Activated CD8-positive, alpha-beta memory T cell treated with anti-CD3 and anti-CD28 coated beads, Interleukin-2, amount 10 ng/mL, durations not matched to agents 7 days and 5 days (primary cell): Measurements from ENCODE around the gene FRG2C. TPM values are rescaled to one million over a fixed set of nuclear protein-coding genes. Genes with fewer than 3 reads are reported as not detected.
"Not testable (repeated sequence)": the region's sequence is repeated elsewhere in the genome, so short reads cannot be mapped to it uniquely, and the experiment has no call there.

Experiments used
- ATAC-seq: fragments of 150-1000 bp; cut with Tn5 transposase; one replicate; pipeline ENCODE4 v1.10.0; 2021; ENCODE audit warnings: moderate library complexity
- CTCF ChIA-PET: fragments of 350-600 bp; sonication (Branson Sonifier 250); formaldehyde crosslinking; loops from one replicate; lab custom pipeline; 2021; ENCODE audit warnings: antibody characterized with exemption; lab: Charles Lee
- DNase-seq: peaks from one replicate; pipeline ENCODE4 v3.0.0-alpha.2; 2020
- H3K27ac Mint-ChIP-seq: one replicate; pipeline ENCODE4 v1.8.0; 2021; ENCODE audit warnings: mild to moderate bottlenecking, mixed read lengths
- H3K27me3 Mint-ChIP-seq: one replicate; pipeline ENCODE4 v1.8.0; 2021; ENCODE audit warnings: mixed read lengths
- H3K36me3 Mint-ChIP-seq: one replicate; pipeline ENCODE4 v1.8.0; 2021; ENCODE audit warnings: mild to moderate bottlenecking, mixed read lengths
- H3K4me1 Mint-ChIP-seq: one replicate; pipeline ENCODE4 v1.8.0; 2021; ENCODE audit warnings: mixed read lengths
- H3K4me3 Mint-ChIP-seq: one replicate; pipeline ENCODE4 v1.8.0; 2021; ENCODE audit warnings: mild to moderate bottlenecking, moderate library complexity, mixed read lengths
- H3K9me3 Mint-ChIP-seq: one replicate; pipeline ENCODE4 v1.8.0; 2022; ENCODE audit warnings: low read depth, mixed read lengths
- total RNA-seq, 2 experiments: library from RNA; stranded (reverse); gene quantifications; one replicate each; pipeline ENCODE4 v1.2.3, GENCODE V29; 2021

FRG2C gene
- total RNA-seq, 2 experiments from 2014 or later = not detected

DNA sequence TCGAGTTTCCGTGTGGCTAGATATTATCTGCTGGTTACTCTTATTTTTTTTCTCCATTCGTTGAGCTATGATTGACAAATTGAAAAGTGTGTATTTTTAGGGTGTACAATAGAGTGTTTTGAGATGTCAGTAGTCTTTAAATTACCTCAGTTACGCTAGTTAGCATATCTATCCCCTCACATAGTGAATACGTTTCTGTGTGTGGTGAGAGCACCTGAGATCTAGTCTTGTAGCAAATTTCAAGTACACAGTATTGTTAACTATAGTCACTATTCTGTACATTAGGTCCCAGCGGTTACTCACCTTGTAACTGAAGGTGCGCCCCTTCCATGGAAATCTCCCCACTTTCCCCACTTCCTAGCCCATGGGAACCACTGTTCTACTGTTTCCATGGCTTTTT is 8.2 kb upstream of the FRG2C start:
- H3K27ac Mint-ChIP-seq, H3K4me3 Mint-ChIP-seq, DNase-seq, H3K4me1 Mint-ChIP-seq, H3K9me3 Mint-ChIP-seq, ATAC-seq, CTCF ChIA-PET, H3K36me3 Mint-ChIP-seq: not testable (repeated sequence)
- H3K27me3 Mint-ChIP-seq = peaks cover 25% of the 10 kb centered on the region

DNA sequence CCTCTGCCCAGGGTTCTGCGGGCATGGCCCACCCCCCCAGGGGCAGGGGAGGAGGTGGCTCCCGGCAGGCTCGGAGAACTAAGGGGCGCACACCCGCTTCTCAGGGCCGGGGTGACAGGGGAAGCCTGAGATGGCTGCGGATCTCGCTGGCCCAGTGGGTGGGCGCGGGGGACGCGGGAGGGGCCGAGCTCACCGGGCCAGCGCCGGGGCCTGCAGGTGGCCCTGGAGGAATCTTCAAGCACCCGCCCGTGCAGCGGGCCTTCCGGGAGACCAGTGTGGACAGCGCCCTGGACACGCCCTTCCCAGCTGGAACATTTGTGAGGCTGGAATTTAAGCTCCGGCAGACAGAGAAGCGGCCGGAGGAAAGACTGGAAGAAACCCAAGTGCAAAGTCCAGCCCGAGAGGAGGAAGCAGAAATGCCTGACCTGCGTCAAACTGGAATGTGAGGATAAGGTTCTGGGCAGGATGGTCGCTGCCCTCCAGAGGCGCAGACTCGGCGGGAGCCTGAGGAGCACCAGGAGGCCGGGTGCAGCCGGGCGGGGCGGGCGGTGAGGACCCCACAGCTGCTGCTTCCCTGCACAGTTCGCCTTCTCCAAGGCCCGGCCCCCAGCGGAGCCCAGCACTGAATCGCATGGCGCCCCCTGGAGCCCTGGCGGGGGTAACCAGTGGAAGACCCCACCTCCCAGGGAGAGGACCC is 5.6 kb upstream of the FRG2C start:
- H3K4me1 Mint-ChIP-seq, H3K36me3 Mint-ChIP-seq, ATAC-seq, H3K9me3 Mint-ChIP-seq, H3K4me3 Mint-ChIP-seq, CTCF ChIA-PET, H3K27ac Mint-ChIP-seq, DNase-seq: not testable (repeated sequence)
- peaks cover 25% of the 10 kb centered on the region for H3K27me3 Mint-ChIP-seq

GRCh38 chr3:75659108-75659433 is 5.1 kb upstream of the FRG2C start:
- H3K36me3 Mint-ChIP-seq, CTCF ChIA-PET, H3K4me3 Mint-ChIP-seq, ATAC-seq, H3K27ac Mint-ChIP-seq, DNase-seq, H3K9me3 Mint-ChIP-seq, H3K4me1 Mint-ChIP-seq: not testable (repeated sequence)
- peaks cover 23% of the 10 kb centered on the region for H3K27me3 Mint-ChIP-seq

GRCh38 chr3:75665626-75666025 is 1.5 kb downstream of the FRG2C start:
- CTCF ChIA-PET, DNase-seq, H3K36me3 Mint-ChIP-seq, H3K27ac Mint-ChIP-seq, H3K4me1 Mint-ChIP-seq, ATAC-seq, H3K4me3 Mint-ChIP-seq: not testable (repeated sequence)
- Mint-ChIP-seq H3K27me3 (peaks cover 20% of the 10 kb centered on the region), H3K9me3 (peaks cover 12% of the 10 kb centered on the region)

- CTCF ChIA-PET, ATAC-seq, H3K27ac Mint-ChIP-seq, DNase-seq, H3K4me1 Mint-ChIP-seq, H3K4me3 Mint-ChIP-seq: not testable (repeated sequence)
- H3K36me3 Mint-ChIP-seq = peaks cover 14% of the 10 kb centered on the region
- peaks cover 39% of the 10 kb centered on the region for H3K27me3 Mint-ChIP-seq
- H3K9me3 Mint-ChIP-seq = peaks cover 13% of the 10 kb centered on the region
Measured at GRCh38 chr3:75667757-75668701, 3.9 kb downstream of the FRG2C start.

DNA sequence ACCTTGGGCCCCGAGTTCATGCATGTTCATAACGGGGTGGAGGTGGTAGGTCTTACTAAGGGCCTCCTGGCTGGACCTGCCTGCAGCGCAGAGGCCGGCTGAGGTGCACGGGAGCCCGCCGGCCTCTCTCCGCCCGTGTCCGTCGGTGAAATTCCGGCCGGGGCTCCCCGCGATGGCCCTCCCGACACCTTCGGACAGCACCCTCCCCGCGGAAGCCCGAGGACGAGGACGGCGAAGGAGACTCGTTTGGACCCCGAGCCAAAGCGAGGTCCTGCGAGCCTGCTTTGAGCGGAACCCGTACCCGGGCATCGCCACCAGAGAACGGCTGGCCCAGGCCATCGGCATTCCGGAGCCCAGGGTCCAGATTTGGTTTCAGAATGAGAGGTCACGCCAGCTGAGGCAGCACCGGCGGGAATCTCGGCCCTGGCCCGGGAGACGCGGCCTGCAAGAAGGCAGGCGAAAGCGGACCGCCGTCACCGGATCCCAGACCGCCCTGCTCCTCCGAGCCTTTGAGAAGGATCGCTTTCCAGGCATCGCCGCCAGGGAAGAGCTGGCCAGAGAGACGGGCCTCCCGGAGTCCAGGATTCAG is 4.7 kb downstream of the FRG2C start:
- peaks cover 14% of the 10 kb centered on the region for H3K36me3 Mint-ChIP-seq
- H3K4me3 Mint-ChIP-seq, H3K4me1 Mint-ChIP-seq, CTCF ChIA-PET, H3K27ac Mint-ChIP-seq: not testable (repeated sequence)
- peaks cover 15% of the 10 kb centered on the region for H3K9me3 Mint-ChIP-seq
- ATAC-seq = peak; percentile 39
- peaks cover 46% of the 10 kb centered on the region for H3K27me3 Mint-ChIP-seq
- DNase-seq = peak; percentile 71

DNA sequence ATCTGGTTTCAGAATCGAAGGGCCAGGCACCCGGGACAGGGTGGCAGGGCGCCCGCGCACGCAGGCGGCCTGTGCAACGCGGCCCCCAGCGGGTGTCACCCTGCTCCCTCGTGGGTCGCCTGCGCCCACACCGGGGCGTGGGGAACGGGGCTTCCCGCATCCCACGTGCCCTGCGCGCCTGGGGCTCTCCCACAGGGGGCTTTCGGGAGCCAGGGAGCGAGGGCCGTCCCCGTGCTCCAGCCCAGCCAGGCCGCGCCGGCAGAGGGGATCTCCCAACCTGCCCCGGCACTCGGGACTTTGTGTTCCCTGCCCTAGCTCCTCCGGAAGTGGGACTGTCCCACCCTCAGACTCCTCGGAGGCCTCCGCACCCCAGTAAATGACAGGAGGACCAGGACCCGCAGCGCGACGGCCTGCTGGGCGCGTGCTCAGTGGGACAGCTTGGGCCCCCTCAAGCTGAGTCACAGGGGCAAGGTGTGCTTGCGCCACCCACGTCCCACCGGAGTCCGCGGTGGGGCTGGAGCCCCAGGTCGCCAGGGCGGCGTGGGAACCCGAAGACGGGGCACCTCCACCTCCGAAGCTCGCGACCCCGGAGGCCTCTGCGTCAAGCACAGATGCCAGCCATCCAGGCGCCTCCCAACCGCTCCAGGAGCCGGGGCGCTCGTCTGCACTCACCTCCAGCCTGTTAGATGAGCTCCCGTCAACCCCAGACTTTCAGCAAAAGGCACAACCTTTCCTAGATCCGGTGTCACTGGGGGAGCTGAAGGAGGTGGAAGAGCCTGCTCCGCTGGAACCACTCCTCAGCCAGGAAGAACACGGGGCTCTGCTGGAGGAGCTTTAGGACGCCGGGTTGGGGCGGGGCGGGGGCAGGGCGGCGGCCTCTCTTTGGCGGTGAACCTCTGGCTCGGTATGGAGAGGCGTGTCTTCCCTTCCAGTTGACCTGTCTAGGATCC is 5.5 kb downstream of the FRG2C start:
- peak; percentile 51 for ATAC-seq
- peaks cover 13% of the 10 kb centered on the region for H3K9me3 Mint-ChIP-seq
- H3K4me3 Mint-ChIP-seq, H3K4me1 Mint-ChIP-seq, CTCF ChIA-PET, DNase-seq, H3K27ac Mint-ChIP-seq: not testable (repeated sequence)
- H3K27me3 Mint-ChIP-seq = peaks cover 46% of the 10 kb centered on the region
- peaks cover 14% of the 10 kb centered on the region for H3K36me3 Mint-ChIP-seq

DNA sequence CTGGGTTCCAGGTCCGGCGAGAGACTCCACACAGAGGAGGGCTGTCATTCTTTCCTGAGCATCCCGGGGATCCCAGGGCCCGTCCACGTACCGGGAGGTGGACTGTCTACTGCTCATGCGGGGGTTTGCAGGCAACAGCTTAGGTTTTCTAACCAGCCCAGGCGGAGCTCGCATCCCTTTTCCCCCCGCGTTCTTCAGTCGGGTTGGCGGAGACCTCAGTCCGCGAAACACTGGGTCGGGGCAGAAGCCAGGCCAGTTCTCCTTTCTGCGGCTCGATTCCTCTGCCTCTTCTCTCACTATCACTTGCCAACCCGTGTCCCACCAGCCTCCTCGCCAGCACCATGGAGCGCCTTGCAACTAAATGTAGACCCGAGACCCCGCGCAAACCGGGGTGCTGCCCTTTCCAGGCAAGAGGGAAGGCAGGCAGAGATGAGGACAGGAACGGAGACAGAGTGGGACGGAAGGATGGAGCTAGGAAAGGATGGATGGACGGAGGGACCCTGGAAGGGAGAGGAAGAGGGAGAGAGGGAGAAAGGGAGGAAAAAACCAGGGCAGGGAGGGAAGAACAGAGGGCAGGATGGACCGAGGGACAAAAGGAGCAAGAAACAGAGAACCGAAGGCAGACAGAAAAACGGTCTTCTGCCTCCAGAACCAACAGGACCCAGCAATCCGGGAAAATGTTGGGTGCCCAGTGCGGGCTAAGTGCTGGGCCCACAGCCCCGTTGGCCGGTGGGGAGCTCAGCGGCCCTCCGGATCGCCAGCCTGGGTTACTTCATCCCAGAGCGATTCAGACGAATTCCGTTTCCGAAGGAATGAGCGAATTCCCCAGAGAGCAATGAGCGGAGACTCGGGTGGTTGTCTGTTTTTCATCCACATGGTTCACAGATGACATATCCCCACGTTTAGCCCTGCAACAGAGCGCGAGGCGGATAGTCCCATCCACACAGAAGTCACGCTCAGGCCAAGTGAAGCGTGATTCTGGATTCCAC is 6.5 kb downstream of the FRG2C start:
- H3K4me3 Mint-ChIP-seq, CTCF ChIA-PET: not testable (repeated sequence)
- H3K9me3 Mint-ChIP-seq = peaks cover 16% of the 10 kb centered on the region

DNA sequence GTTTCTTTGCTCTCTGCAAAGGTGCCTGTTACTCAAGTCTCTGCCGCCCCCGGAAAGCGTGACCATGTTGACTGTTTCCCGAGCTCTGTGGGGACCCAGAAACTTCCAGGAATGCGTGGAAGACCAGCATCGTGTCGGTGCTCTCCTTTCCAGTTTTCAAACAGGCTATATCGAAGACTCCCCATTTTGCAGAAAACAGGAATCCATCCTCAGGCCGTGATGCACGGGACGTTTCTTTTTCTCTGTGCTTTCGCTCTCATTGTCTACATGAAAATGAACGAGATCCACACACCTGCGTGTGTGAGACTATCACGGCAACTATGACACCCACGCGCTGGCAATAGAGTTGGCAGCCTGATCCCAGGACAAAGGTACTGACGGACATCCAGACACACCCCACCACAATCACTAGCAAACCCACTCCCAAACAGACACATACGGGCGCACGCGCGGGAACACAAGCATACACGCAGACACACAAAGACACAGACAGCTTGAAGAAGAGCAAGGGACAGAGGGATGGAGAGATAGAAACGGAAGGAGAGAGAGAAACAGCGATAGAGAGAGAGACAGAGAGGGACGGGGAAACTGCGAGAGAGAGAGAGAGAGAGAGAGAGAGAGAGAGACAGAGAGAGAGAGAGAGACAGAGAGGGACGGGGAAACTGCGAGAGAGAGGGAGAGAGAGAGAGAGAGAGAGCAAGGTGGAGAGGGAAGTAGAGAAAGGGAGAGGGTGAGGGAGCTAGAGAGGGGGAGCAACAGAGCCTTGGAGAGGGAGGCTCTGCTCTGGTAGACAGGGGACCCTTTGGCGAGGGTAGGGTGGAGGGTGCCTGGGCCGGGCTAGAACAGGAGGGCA is 7.4 kb downstream of the FRG2C start:
- Mint-ChIP-seq H3K36me3 (peaks cover 14% of the 10 kb centered on the region), H3K9me3 (peaks cover 19% of the 10 kb centered on the region), H3K27me3 (peaks cover 46% of the 10 kb centered on the region)
- H3K4me1 Mint-ChIP-seq, H3K27ac Mint-ChIP-seq, ATAC-seq, CTCF ChIA-PET, DNase-seq, H3K4me3 Mint-ChIP-seq: not testable (repeated sequence)

More for the DNA sequence above, 6.5 kb downstream of the FRG2C start:
- H3K4me1 Mint-ChIP-seq, DNase-seq, ATAC-seq: not testable (repeated sequence)
- Mint-ChIP-seq H3K27me3 (peaks cover 46% of the 10 kb centered on the region), H3K36me3 (peaks cover 14% of the 10 kb centered on the region), H3K27ac (peak overlapping the region; percentile 0)

DNA sequence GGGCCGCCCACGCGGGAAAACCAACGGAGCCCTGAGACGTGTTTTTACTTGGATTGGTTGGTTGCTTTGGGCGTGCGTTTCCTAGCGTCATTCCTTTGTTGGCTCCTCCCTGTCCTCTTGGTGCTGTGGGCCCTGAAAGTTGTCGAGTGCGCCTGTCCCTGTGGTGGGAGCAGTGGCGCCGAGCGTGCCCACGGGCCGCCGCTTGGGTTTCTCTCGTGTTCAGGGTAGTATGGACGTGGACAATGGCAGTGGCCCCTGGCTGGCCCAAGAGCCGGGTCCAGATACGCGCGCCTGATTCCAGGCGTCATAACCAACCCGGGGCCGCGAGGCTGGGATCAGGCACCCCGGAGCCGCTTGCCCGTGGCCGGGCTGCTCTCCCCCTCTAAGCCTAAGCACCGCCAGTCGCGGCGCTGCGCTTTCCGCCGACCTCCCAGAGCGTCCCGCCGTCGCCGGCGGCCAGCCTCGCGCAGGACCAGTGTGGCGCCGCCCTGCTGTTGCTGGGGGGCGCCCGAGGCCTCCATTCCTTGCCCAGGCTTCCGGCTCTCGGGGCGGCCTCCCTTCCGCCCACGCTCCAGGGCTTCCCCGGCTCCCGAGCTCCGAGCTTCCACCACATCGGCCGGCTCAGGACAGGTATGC is 8.1 kb downstream of the FRG2C start:
- peaks cover 19% of the 10 kb centered on the region for H3K9me3 Mint-ChIP-seq
- not testable (repeated sequence) for ATAC-seq, H3K4me3 Mint-ChIP-seq

DNA sequence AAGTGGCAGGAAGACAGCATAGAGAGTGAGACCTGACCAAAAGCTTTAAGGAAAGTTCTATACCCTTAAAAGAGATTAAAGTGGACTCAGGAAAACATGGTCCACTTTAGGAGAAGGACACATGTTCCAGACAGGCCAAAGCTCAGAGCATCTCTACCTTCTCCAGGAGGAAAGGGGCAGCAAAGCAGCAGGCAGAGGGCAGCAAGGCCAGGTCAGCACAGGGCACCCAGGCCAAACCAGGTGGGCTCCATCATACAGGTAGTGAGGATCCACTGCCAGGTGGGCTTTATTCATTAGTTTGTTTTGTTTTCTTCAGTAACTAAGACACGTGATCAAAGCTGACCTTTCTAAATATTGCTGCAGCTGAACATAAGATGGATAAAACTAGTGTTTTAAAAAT is 19.8 kb downstream of the FRG2C start:
- CTCF ChIA-PET, DNase-seq, H3K4me3 Mint-ChIP-seq, H3K27ac Mint-ChIP-seq, H3K4me1 Mint-ChIP-seq, H3K27me3 Mint-ChIP-seq, H3K36me3 Mint-ChIP-seq, H3K9me3 Mint-ChIP-seq, ATAC-seq: not testable (repeated sequence)

More for the DNA sequence above, 8.1 kb downstream of the FRG2C start:
- H3K4me1 Mint-ChIP-seq, H3K27ac Mint-ChIP-seq, CTCF ChIA-PET, DNase-seq: not testable (repeated sequence)
- Mint-ChIP-seq H3K27me3 (peaks cover 44% of the 10 kb centered on the region), H3K36me3 (peaks cover 14% of the 10 kb centered on the region)
